IPS DF 6.9 (cell line): ENCODE measurements around the gene RASAL1.

Source experiments
- DNase-seq: peaks from one replicate; pipeline ENCODE4 v3.0.0-alpha.2; 2013; ENCODE audit warnings: low read depth, low spot score
- H3K27ac ChIP-seq: one replicate; pipeline ENCODE4 v1.5.1; 2013; ENCODE audit warnings: low read length, control low read depth
- H3K27me3 ChIP-seq: 2 replicates; pipeline ENCODE4 v1.6.1; 2013; ENCODE audit warnings: mild to moderate bottlenecking, low read length; ENCODE audit not compliant: control insufficient read depth, insufficient read depth
- H3K36me3 ChIP-seq: 2 replicates; pipeline ENCODE4 v1.6.1; 2013; ENCODE audit warnings: low read length; ENCODE audit not compliant: control insufficient read depth, insufficient read depth
- H3K4me1 ChIP-seq: 2 replicates; pipeline ENCODE4 v1.6.1; 2013; ENCODE audit warnings: low read length; ENCODE audit not compliant: control insufficient read depth, insufficient read depth
- H3K4me3 ChIP-seq: 2 replicates; pipeline ENCODE4 v1.5.1; 2013; ENCODE audit warnings: mild to moderate bottlenecking, low read length
- H3K9me3 ChIP-seq: 2 replicates; pipeline ENCODE4 v1.6.1; 2013; ENCODE audit warnings: low read length, inconsistent platforms; ENCODE audit not compliant: control insufficient read depth, insufficient read depth
- WGBS: extraction: QIAGEN DNeasy Blood & Tissue Kit; methylation state at CpG from one replicate; pipeline ENCODE4 v1.1.7; 2013; ENCODE audit warnings: mixed read lengths, missing lambda C conversion rate; ENCODE audit not compliant: insufficient read length, insufficient coverage; 5-methylcytosine and 5-hydroxymethylcytosine counted together

RASAL1 gene

DNA sequence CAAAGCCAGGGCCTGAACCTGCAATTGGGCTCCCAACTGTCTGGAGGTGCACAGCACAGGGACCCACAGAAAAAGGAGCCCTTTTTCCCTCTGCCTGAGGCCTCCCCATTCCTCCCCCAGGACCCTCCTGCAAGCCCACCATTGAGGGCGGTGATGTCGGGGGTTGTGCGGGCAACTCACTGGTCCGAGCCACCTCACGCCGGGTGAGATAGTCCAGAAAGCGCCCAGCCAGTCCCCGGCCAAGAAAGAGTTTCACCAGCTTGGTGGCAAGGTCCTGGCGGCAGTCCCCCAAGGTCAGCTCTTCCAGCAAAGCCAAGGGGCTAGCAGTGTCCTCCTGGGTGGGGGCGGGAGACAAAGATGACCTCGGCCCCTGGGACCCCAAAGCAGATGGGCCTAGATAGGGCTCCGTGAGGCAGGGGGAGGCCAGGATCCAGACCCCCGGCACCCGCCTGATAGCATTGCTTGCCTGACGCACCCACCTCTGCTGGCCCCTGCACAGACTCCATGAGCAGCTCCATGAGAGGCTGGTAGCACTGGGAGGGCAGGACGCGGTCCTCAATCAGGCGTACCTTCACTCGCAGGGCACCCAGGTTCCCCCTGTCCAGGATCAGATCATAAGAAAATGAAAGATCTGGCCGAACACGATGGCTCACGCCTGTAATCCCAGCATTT lies 20.0 kb downstream of the RASAL1 start:
- H3K27ac ChIP-seq, result no peak overlapping the region
- no peaks in the 10 kb centered on the region for H3K9me3 ChIP-seq
- WGBS, result no CpG with 5 or more reads among the region's 22 CpGs
- no peaks in the 10 kb centered on the region for H3K4me1 ChIP-seq
- peaks cover 3% of the 10 kb centered on the region; the same call in 1 of the 2 replicates for H3K36me3 ChIP-seq
- H3K4me3 ChIP-seq, result no peak overlapping the region
- no peaks in the 10 kb centered on the region for H3K27me3 ChIP-seq
- no peak for DNase-seq

DNA sequence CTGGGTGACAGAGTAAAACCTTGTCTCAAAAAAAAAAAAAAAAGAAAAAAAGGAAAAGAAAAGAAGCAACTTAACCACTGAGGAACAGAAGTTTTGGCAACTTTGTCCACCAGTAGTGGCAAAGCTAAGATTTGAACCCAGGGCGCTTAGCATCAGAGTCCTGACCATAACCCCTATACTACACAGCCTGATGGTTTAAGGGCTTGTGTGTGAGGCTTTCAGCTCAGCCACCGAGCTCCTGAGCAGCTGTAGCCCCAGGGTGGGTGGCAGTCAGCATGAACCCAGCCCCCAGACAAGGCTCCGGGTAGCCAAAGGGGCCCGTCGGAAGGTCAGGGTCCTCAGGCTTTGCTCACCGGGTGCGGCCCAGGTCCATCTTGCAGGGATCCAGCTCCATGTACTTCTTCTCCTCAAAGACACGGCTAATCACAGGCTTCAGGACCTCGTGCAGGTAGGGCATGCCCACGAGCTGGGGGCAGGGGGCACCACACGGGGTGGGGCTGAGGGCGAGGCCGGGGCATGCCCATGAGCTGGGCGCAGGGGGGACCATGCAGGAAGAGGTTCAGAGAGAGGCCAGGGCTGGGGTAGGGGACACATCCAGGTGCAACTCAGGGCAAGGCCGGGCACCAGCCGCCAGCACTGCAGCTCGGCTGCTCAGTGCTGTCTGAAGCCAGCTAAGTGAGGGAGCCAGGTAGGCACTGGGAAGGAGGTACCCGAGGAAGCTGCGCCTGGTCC lies 20.9 kb downstream of the RASAL1 start:
- Histone ChIP-seq H3K9me3 (no peaks in the 10 kb centered on the region), H3K4me1 (no peaks in the 10 kb centered on the region), H3K4me3 (no peak overlapping the region), H3K27me3 (no peaks in the 10 kb centered on the region), H3K27ac (no peak overlapping the region), H3K36me3 (peaks cover 3% of the 10 kb centered on the region; the same call in 1 of the 2 replicates)
- no CpG with 5 or more reads among the region's 19 CpGs for WGBS
- DNase-seq, result no peak

DNA sequence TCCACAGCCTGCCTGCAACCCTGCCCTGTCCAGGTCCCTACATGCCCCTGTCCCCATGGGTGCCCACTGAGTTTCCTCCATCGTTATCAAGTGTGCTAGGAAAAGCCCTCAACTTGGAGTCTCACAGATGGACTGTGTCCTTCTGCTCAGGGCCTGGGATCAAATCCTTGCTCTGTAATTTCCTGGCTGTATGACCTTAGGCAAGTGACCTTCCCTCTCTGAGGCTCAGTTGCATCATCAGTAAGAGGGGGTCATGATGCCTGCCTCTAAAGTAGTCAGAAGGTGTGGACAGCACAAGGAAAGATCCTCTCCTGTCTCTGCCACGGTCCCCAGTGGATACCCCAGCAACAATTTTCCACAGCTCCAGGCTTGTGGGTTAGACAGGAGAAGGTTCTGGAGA lies 22.2 kb downstream of the RASAL1 start:
- DNase-seq, result no peak
- Histone ChIP-seq H3K4me3 (no peak overlapping the region), H3K36me3 (peaks cover 3% of the 10 kb centered on the region; the same call in 1 of the 2 replicates), H3K4me1 (no peaks in the 10 kb centered on the region), H3K27me3 (no peaks in the 10 kb centered on the region), H3K9me3 (no peaks in the 10 kb centered on the region), H3K27ac (no peak overlapping the region)
- WGBS, result no CpG with 5 or more reads among the region's 2 CpGs

DNA sequence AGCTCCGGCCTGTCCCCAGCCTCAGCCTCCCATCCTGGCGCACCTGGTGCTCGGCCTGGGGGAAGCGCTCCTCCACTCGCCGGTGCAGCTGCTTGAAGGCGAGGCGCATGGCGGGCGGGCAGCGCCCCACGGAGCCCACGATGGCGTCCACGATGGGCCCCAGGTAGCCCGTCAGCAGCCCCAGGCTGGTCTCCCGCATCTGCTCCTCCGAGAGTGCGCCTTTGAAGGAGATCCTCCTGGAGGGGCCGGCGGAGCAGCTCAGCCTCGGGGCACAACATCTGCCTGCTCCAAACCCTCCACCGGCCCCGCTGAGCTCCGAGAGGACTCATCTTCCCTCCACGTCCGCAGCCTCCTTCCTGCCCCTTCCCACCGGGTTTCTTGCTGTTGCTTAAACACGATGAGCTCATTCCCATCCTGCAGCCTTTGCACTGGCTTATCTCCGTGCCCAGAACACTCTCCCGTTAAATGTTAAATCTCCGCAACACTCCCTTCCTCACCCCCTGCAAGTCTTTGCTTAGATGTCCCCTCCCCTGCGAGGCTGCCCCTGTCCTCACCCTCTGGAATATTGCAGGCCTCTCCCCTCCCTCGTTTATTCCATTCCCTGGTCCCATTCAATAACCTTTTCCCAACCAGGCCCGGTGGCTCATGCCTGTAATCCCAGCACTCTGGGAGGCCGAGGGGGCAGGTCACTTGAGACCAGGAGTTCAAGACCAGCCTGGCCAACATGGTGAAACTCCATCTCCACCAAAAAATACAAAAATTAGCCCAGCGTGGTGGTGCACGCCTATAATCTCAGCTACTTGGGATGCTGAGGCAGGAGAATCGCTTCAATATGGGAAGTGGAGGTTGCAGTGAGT lies 23.3 kb downstream of the RASAL1 start:
- no peak overlapping the region for H3K4me3 ChIP-seq
- no peak for DNase-seq
- no CpG with 5 or more reads among the region's 39 CpGs for WGBS
- no peaks in the 10 kb centered on the region for H3K27me3 ChIP-seq
- peaks cover 3% of the 10 kb centered on the region; the same call in 1 of the 2 replicates for H3K36me3 ChIP-seq
- no peak overlapping the region for H3K27ac ChIP-seq
- no peaks in the 10 kb centered on the region for H3K4me1 ChIP-seq
- H3K9me3 ChIP-seq, result no peaks in the 10 kb centered on the region

DNA sequence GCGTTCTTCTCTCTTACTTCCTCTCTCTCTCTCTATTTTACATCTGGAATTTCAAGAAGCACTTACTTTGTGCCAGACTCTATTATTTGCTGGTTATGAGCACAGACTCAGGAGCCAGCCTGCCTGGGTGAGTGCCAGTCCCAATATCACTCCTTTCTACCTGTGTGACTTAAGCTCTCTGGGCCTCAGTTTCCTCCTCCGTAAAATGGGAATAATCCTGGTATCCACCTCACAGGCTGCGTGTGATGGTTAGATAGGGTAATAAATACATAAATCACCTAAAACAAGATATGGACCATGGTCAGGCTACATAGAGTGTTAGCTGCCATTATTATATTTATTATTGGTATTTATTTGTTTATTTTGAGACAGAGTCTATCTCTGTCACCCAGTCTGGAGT lies 24.3 kb downstream of the RASAL1 start:
- Histone ChIP-seq H3K27me3 (no peaks in the 10 kb centered on the region), H3K36me3 (peaks cover 3% of the 10 kb centered on the region; the same call in 1 of the 2 replicates), H3K4me3 (no peak overlapping the region), H3K4me1 (no peaks in the 10 kb centered on the region), H3K9me3 (no peaks in the 10 kb centered on the region), H3K27ac (no peak overlapping the region)
- no CpG with 5 or more reads among the region's 3 CpGs for WGBS
- no peak for DNase-seq

DNA sequence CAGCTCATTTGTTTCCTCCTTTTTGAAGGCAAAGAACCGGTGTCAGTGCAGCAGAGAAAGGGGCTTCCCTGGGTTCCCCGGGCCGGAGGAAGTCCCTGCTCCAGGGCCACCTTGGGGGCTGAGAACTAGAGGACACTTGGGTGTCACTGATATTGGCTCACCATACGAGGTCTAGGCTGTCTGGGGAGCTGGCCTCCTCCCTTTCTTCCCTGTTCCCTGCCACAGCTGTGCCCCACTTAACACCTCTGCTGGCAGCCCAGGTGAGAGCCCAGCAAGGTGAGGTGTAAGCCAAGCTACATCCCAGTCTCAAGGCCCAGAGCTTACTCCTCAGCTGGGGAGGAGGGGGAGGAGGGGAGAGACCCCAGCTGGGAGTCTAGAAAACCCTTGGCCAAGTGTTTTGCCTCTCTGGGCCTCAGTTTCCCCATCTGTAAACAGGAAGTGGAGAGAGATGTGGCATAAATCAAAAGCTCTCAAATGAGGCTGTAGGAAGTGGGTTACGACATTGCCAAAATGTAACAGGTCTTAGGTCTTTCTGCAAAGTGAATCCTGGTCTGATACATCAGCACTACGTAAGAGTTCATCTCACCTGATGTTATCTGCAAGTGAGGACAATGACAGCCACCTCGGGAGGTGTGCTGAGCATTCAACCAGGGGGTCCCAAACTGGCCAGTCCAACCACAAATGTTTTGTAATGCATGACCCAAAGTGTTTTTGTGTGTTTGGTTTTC lies 25.5 kb downstream of the RASAL1 start:
- Histone ChIP-seq H3K4me1 (no peaks in the 10 kb centered on the region), H3K4me3 (no peak overlapping the region), H3K27ac (no peak overlapping the region), H3K36me3 (peaks cover 3% of the 10 kb centered on the region; the same call in 1 of the 2 replicates), H3K9me3 (no peaks in the 10 kb centered on the region), H3K27me3 (no peaks in the 10 kb centered on the region)
- no CpG with 5 or more reads among the region's 7 CpGs for WGBS
- DNase-seq, result no peak

DNA sequence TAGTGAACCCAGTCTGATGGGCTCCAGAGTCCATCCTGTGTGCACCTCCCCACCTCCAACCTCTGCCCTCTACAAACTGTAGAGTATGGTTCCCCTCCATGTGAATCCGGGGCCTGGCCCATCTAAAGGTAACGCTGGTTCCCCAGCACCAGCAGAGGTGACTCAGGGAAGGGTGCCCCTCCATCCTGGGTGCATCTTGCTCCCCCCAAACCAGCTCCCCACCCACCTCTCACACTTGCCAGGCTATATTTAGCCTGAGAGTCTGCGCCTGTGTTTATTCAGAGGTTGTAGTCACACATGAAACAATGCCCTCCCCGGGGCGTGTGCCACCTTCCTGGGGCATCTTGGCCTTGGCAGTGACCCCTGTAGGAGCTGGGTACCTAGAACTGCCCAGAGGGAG lies 26.2 kb downstream of the RASAL1 start:
- Histone ChIP-seq H3K36me3 (no peaks in the 10 kb centered on the region), H3K27ac (no peak overlapping the region), H3K9me3 (no peaks in the 10 kb centered on the region), H3K4me1 (no peaks in the 10 kb centered on the region), H3K27me3 (no peaks in the 10 kb centered on the region), H3K4me3 (no peak overlapping the region)
- DNase-seq, result no peak
- WGBS, result no CpG with 5 or more reads among the region's 5 CpGs

DNA sequence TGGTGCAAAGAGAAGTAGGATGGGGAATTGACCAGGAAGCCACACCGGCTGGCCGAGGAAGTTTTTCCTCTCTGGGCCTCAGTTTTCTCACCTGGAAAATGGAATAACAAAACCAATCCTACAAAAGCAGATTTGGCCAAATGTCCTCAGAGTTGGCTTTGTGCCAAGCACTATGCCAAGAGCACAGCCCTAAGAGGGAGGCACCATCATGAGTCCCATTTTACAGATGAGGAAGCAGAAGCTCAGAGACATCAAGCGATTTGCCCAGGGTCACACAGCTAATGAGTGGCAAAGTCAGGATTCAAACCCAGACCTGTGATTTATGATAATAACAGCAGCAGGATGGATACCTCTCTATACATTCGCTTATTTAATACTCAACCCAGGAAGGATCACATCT lies 27.3 kb downstream of the RASAL1 start:
- Histone ChIP-seq H3K9me3 (no peaks in the 10 kb centered on the region), H3K27me3 (no peaks in the 10 kb centered on the region), H3K36me3 (no peaks in the 10 kb centered on the region), H3K4me1 (no peaks in the 10 kb centered on the region), H3K27ac (no peak overlapping the region), H3K4me3 (no peak overlapping the region)
- DNase-seq, result no peak
- no CpG with 5 or more reads among the region's 4 CpGs for WGBS

DNA sequence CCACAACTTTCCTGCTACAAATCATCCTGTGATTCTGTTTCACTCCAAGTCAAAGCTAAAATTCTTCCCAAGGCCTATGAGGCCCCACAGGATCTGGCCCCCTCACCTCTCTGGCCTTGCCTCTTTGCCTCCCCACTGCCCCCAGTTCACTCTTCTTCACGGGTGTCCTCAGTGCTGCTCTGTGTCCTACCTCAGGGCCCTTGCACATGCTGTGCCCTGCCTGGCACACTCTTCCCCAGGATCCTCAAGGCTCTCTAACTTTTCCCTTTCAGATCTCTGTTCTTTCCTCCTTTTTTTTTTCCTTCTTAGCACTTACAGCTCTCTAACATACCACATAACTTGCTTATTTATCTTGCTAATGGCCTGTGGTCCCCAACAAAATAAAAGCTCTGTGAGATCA lies 29.2 kb downstream of the RASAL1 start:
- WGBS, result no CpG with 5 or more reads among the region's 1 CpG
- Histone ChIP-seq H3K9me3 (no peaks in the 10 kb centered on the region), H3K36me3 (no peaks in the 10 kb centered on the region), H3K4me1 (no peaks in the 10 kb centered on the region), H3K27me3 (no peaks in the 10 kb centered on the region), H3K27ac (no peak overlapping the region), H3K4me3 (no peak overlapping the region)
- DNase-seq, result no peak
